Smooth muscle cell (in vitro differentiated cells): ENCODE results near the gene GNPTG. TPM values are rescaled to one million over a fixed set of nuclear protein-coding genes. Genes with fewer than 3 reads are reported as not detected.

ENCODE experiments used
- DNase-seq: peaks from one replicate; lab custom pipeline; 2025; ENCODE audit not compliant: unreplicated experiment; lab: John Stamatoyannopoulos, UW
- H2AFZ ChIP-seq: fragments of 200-600 bp; sonication (generic); 2 replicates; pipeline ENCODE4 v1.6.0; 2016; ENCODE audit warnings: antibody characterized with exemption, low read depth, mild to moderate bottlenecking
- H3F3A ChIP-seq: fragments of 200-600 bp; sonication (generic); 2 replicates; pipeline ENCODE4 v1.6.0; 2017; ENCODE audit warnings: antibody characterized with exemption, low read depth
- H3K27ac ChIP-seq: fragments of 200-600 bp; sonication (generic); 2 replicates; pipeline ENCODE4 v1.5.1; 2016; ENCODE audit warnings: low read depth, mild to moderate bottlenecking
- H3K27me3 ChIP-seq: fragments of 200-600 bp; sonication (generic); 2 replicates; pipeline ENCODE4 v1.6.1; 2016; ENCODE audit warnings: low read depth, mild to moderate bottlenecking
- H3K36me3 ChIP-seq: fragments of 200-600 bp; sonication (generic); 2 replicates; pipeline ENCODE4 v1.5.1; 2016; ENCODE audit warnings: low read depth
- H3K4me1 ChIP-seq: fragments of 200-600 bp; sonication (generic); 2 replicates; pipeline ENCODE4 v1.5.1; 2016; ENCODE audit warnings: low read depth
- H3K4me2 ChIP-seq: fragments of 200-600 bp; sonication (generic); 2 replicates; pipeline ENCODE4 v1.6.0; 2016; ENCODE audit warnings: mild to moderate bottlenecking
- H3K4me3 ChIP-seq: fragments of 200-600 bp; sonication (generic); 2 replicates; pipeline ENCODE4 v1.5.1; 2016; ENCODE audit warnings: mild to moderate bottlenecking
- H3K79me2 ChIP-seq: fragments of 200-600 bp; sonication (generic); 2 replicates; pipeline ENCODE4 v1.6.0; 2016; ENCODE audit warnings: low read depth, mild to moderate bottlenecking
- H3K9ac ChIP-seq: fragments of 200-600 bp; sonication (generic); 2 replicates; pipeline ENCODE4 v1.6.0; 2016; ENCODE audit warnings: low read depth
- H3K9me3 ChIP-seq: fragments of 200-600 bp; sonication (generic); replicated peaks from 2 replicates; pipeline ENCODE4 v1.5.1; 2016; ENCODE audit warnings: low read depth
- H4K20me1 ChIP-seq: fragments of 200-600 bp; sonication (generic); 2 replicates; pipeline ENCODE4 v1.6.0; 2016; ENCODE audit warnings: low read depth
- CTCF ChIP-seq: fragments of 200-600 bp; sonication (generic); IDR thresholded peaks from 2 replicates; pipeline ENCODE4 v1.5.1; 2017; ENCODE audit warnings: borderline replicate concordance, mild to moderate bottlenecking, antibody characterized with exemption; ENCODE audit not compliant: insufficient read depth, poor library complexity, severe bottlenecking
- WGBS: methylation state at CpG from one replicate; pipeline ENCODE4 v1.1.7; 2016; ENCODE audit warnings: low lambda C conversion rate; 5-methylcytosine and 5-hydroxymethylcytosine counted together
- polyA plus RNA-seq: library from polyadenylated mRNA; unstranded; fragments of >200 nt; fragmentation: Nextera tagmentation; extraction: Ambion mirVana; gene quantifications from 2 replicates; pipeline ENCODE4 v1.2.1, GENCODE V29; 2016
- total RNA-seq: library from RNA; depleted of rRNA; stranded (reverse); fragments of >200 nt; gene quantifications from 2 replicates; pipeline ENCODE4 v1.2.3, GENCODE V29; 2014

Gene GNPTG
- total and polyA plus RNA-seq, 2 experiments from 2014 or later = 28.0 to 73.3 TPM

- no peaks in the 10 kb centered on the region for H3K36me3 ChIP-seq
- peaks cover 9% of the 10 kb centered on the region for H4K20me1 ChIP-seq
- H3K27me3 ChIP-seq = no peaks in the 10 kb centered on the region
- H2AFZ ChIP-seq = no peak overlapping the region
- TF ChIP-seq CTCF = no peak
- no peaks in the 10 kb centered on the region for H3K79me2 ChIP-seq
- no peak overlapping the region for H3K27ac ChIP-seq
- no peaks in the 10 kb centered on the region for H3K4me1 ChIP-seq
- H3K4me3 ChIP-seq = no peak overlapping the region
- H3K4me2 ChIP-seq = no peak overlapping the region
- H3K9ac ChIP-seq = no peak overlapping the region
- H3F3A ChIP-seq = no peaks in the 10 kb centered on the region
- H3K9me3 ChIP-seq = no peaks in the 10 kb centered on the region
- DNase-seq = no peak
- 98% methylated on average over 13 of the region's 21 CpGs for WGBS
Observed at GRCh38 chr16:1372292-1372950, 20.7 kb downstream of the GNPTG start.

- WGBS = 96% methylated on average over 46 of the region's 46 CpGs
- Histone ChIP-seq H3F3A (no peaks in the 10 kb centered on the region), H3K4me2 (no peak overlapping the region), H3K4me1 (peaks cover 4% of the 10 kb centered on the region), H3K36me3 (no peaks in the 10 kb centered on the region), H3K4me3 (no peak overlapping the region), H3K79me2 (no peaks in the 10 kb centered on the region), H4K20me1 (peaks cover 26% of the 10 kb centered on the region), H3K9ac (no peak overlapping the region), H3K27me3 (no peaks in the 10 kb centered on the region), H3K27ac (no peak overlapping the region), H2AFZ (no peak overlapping the region), H3K9me3 (no peaks in the 10 kb centered on the region)
- TF ChIP-seq CTCF = no peak
- DNase-seq = no peak
Observed at GRCh38 chr16:1374418-1375297, 22.9 kb downstream of the GNPTG start.

- WGBS = 97% methylated on average over 24 of the region's 24 CpGs
- no peak for DNase-seq
- no peak overlapping the region for H2AFZ ChIP-seq
- H3K27ac ChIP-seq = no peak overlapping the region
- no peaks in the 10 kb centered on the region for H3K9me3 ChIP-seq
- H3K4me2 ChIP-seq = no peak overlapping the region
- H3K27me3 ChIP-seq = no peaks in the 10 kb centered on the region
- no peaks in the 10 kb centered on the region for H3K79me2 ChIP-seq
- H3K36me3 ChIP-seq = no peaks in the 10 kb centered on the region
- H3F3A ChIP-seq = no peaks in the 10 kb centered on the region
- no peak for TF ChIP-seq CTCF
- H3K4me1 ChIP-seq = peaks cover 9% of the 10 kb centered on the region
- peaks cover 26% of the 10 kb centered on the region for H4K20me1 ChIP-seq
- H3K9ac ChIP-seq = no peak overlapping the region
- H3K4me3 ChIP-seq = no peak overlapping the region
Observed at GRCh38 chr16:1375298-1375640, 23.5 kb downstream of the GNPTG start.
